NK-92 (cell line): Measurements from ENCODE around the gene MPC1.
"Not testable (repeated sequence)": the region's sequence is repeated elsewhere in the genome, so short reads cannot be mapped to it uniquely, and the experiment has no call there.

Experiments used
- DNase-seq: peaks from one replicate; lab custom pipeline; 2025; ENCODE audit not compliant: unreplicated experiment; lab: John Stamatoyannopoulos, UW

Gene MPC1

DNA sequence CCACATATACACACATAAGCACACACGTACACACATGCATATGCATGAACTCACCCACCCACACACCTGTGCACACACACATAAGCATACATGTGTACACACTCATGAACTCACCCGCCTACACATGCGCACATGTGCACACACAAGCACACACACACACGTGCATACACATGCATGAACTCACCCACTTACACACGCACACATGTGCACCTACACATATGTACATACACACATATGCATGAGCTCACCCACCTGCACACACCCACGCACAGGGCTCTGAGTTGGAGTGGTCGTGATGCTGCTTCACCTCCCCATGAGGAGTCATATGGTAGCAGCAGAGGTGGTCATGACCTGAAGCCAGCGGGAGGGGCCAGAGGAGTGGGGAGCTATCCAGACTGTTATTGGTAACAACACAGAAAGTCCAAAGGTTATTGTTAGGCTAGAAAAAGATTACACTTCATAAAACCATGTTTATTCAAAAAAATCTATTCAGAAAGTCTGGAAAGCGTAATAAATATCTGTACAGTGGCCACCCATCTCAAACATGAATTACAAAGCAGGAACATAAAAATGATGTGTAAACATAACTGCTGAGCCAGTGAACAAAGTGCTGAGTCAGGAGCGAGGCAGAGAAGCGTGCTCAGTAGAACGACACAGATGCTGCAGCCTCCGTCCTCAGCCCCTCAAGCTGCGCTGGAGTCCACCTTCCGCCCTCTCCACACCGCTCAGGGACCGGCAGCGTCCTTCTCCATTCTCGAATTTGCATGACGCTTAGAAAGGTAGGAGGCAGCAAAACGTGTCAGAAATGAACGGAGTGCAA lies 26.4 kb upstream of the MPC1 start:
- no peak for DNase-seq

DNA sequence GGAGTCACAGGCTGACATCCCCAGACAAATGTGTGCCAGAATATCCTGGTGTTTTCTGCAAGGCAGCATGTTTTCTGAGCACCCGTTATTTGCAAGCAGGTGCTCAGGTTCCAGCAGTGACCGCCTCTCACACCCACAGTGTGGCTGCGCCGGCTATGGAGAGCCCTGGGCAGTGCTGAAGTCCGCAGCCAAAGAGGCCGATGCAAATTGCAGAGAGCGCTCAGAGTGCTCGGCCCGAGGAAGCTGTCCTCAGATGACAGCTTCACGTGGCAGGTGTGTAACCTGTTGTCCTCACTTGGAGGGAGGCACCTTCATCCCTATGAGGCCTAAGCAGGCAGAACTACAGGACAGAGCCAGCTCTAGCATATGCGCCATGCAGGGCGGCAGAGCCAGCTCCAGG lies 23.5 kb upstream of the MPC1 start:
- DNase-seq, result no peak

DNA sequence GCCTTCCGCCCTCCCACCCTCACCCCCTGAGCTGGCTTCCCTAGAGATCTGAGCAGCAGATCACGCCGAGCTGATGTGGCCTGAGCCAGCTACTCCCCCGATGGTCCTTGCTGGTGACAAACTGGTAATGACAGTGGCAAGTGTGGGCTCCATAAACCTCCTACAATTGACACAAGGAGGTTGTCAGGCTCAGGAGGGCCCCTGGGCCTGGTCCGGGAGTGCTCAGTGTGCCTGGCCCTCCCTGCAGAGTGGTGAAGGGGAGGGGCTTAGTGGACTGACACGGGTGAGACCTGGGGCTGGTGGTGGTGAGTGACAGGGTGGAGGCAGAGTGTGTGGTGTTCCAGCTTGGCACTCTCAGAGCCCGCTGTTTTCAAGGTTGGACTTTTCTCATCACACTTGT lies 22.6 kb upstream of the MPC1 start:
- DNase-seq, result no peak

DNA sequence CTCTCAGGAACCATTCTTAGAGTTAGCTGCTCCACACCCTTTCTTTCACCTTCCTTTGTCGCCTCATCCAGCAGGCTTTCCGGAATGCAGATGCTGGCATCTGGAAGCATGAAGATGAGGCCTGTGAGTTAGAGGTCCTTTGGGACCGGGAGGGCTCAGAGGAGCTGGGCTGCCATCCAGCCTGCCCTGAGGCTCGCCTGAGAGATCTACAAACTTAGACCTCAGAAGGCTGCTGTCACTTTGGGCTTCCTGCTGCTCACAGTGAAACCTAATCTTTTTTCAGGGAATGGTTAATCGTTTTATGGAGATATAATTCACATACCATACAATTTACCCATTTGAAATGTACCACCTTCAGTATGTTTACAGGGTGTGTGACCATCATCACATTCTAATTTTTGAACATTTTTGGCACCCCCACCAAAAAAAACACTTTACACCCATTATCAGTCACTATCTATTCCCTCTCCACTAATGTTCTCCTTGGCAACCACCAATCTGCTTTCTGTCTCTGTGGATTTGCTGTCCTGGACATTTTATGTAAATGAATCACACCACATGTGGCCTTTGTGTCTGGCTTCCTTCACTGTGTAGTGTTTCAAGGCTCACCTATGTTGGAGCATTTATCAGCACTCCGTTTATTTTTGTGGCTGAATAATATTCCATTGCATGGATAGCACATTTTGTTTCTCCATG lies 20.0 kb upstream of the MPC1 start:
- DNase-seq, result no peak

DNA sequence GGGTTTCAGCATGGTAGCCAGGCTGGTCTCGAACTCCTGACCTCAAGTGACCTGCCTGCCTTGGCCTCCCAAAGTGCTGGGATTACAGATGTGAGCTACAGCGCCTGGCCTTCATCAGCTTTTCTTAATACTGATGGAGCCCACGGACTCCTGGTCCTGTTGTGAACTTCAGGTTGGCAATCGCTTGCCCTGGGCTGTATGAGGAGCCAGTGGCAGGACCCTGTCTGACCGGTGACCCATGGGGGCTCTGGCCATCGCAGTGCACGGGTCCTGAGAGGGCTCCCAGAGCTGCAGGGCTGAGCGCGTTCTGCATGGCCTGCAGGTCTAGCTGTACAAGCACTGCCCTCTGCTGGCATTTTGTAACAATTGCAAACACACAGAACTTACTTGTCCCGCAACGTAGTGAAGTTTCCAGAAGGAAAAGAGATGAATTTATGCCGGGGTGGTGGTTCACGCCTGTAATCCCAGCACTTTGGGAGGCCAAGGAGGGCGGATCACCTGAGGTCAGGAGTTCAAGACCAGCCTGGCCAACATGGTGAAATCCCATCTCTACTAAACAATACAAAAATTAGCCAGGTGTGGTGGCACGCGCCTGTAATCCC lies 18.0 kb upstream of the MPC1 start:
- not testable (repeated sequence) for DNase-seq

DNA sequence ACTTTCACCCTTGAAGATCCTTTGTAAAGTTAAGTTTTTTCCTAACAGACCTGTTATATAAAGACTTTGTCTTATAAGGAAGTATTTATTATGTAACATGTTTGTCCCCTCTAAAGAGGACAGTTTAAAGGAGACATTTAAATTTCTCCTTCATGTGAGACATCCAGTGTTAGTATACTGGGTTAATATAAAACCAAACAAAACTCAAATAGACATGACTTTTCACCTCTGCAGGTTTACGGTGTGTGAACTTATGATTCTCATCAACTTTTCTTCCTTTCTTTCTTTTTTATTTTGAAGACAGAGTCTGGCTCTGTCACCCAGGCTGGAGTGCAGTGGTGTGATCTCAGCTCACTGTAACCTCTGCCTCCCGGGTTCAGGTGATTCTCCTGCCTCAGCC lies 17.4 kb upstream of the MPC1 start:
- no peak for DNase-seq

DNA sequence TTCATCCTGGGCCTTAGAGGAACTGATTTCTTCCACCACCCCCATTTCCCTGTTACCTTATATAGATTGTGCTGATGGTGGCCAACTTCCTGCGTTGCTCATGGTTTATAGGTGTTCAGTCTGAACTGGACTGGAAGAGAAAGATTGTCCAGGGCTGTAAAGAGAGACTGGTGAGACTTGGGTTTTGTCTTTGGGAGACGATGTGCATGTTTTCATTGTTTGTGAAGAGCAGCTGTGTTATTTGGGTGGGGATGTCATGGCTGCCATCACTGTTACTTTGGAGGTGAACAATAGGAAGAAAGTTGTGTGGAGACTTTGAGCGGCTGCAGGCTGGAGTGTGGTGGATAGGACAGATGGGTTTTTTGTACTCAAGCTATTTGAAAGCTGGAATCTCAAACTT lies 15.6 kb upstream of the MPC1 start:
- DNase-seq, result no peak

DNA sequence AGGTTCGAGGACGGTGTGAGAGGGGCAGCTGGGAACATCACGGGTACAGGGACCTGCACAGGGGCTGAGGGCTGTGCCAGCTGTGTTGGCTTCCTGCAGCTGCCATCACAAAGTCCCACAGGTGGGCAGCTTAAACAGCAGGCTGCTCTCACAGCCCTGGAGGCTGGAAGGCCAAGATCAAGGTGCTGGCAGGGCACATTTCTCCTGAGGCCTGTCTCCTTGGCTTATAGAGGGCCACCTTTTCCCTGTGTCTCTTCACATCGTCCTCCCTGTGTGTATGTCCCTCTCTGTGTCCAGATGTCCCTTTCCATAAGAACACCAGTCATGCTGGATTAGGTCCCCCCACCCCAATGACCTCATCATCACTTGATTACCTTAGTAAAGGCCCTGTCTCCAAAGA lies 15.1 kb upstream of the MPC1 start:
- no peak for DNase-seq

DNA sequence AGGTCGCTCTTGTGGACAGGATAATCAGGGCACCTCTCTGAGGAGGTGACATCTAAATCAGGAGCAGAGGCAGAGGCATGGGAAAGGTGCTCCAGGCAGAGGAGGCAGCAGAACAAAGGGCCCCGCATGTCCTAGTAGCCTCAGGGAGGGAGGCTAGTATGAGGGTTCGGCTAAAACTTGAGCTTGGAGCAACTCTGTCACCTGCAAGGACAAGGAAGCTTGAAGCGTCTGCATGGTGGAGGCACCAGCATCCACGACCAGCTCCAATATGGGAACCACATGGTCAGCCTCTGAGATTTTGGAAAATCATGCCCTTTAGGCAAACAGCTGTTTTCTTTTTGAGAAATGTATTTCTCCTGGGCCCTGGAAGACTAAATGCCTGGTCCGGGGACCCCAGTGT lies 13.0 kb upstream of the MPC1 start:
- DNase-seq, result no peak

DNA sequence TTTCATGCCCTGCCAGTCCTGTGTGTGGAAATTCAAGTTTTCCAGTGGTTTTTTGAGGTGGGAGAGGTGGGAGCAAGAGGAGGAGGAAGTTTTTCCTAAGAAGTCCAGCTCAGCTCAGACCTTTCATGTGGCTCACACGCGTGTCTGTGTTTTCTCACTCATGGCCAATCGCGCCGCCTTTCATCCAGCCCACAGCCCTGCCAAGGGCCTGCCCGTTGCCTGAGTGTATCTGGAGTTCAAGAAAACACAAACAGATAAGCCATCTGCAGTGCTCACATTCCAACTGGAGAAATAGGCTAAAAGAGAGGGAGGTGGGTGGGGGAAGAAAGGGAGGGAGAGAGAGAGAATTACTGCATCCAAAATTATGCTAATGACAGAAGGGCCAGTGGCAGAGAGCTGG lies 12.6 kb upstream of the MPC1 start:
- DNase-seq, result no peak

DNA sequence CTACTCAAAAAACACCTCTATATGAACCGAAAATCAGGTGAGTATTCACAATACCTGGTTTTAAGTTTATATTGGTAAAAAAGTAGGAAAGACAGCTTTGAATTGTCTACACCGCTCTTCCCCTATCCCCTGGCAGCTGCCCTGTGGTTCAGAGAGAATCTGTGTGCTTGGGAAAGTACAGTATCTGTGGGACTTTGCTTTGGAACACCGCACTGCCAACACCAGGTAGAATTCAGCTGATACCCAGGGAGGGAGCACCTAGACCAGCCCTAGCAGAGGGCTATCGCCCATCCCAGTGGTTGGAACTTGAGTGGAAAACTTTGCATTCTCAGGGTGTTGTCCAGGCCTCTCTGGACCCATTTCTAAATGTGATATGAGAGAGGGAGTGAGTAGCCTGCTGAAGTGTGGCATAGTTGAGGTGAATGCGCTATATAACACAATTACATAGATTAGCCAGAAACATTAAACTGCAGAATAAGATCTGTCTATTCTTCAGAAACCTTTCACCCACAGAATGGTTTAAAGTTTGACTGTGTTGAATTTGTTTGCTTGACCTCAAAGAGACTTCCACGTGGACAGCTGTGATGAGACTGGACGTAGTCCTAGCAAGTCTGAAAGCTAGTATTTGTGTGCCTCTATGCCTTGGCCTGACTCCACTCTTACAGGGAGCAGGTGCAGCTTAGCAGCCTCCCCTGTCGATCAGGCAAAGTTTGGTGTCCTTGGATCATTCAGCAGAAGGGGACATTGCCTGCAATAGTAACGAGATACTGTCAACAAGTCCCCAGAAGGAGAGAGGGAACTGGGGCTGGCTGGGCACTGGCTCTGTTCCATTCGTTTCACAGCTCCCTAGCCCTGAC lies 11.5 kb upstream of the MPC1 start:
- no peak for DNase-seq

DNA sequence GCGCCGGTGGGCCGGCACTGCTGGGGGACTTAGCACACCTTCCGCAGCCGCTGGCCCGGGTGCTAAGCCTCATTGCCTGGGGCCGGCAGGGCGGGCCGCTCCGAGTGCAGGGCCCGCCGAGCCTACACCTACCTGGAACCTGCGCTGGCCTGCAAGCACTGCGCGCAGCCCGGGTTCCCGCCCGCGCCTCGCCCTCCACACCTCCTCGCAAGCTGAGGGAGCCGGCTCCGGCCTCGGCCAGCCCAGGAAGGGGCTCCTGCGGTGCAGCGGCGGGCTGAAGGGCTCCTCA lies 10.7 kb upstream of the MPC1 start:
- DNase-seq, result no peak

DNA sequence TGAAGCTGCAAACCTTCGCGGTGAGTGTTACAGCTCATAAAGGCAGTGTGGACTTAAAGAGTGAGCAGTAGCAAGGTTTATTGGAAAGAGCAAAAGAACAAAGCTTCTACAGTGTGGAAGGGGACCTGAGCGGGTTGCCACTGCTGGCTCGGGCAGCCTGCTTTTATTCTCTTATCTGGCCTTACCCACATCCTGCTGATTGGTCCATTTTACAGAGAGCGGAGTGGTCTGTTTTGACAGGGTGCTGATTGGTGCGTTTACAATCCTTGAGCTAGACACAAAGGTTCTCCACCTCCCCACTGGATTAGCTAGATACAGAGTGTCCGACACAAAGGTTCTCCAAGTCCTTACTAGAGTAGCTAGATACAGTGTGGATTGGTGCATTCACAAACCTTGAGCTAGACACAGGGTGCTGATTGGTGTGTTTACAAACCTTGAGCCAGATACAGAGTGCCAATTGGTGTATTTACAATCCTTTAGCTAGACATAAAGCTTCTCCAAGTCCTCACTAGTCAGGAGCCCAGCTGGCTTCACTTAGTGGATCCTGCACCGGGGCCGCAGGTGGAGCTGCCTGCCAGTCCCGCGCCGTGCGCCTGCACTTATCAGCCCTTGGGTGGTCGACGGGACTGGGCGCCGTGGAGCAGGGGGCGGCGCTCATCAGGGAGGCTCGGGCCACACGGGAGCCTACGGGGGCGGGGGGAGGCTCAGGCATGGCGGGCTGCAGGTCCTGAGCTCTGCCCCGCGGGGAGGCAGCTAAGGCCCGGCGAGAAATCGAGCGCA lies 10.2 kb upstream of the MPC1 start:
- not testable (repeated sequence) for DNase-seq

DNA sequence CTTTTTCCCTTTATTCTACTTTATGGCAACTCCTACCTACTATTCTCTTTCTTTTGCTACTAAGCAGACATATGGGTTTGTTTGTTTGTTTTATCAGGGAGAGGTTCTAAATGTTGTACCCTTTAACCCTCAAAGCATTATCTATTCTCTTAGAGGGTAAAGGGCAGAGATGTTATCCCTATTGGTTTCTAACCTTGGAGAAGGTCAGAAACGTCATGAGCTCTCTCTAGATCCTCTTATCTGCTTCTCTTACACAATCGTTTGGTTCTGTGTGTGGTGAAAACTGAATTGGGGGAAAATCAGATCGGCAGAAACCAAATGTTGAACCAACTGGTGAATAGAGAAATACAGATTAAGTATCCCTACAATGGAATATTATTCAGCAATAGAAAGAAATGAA lies 6.4 kb upstream of the MPC1 start:
- DNase-seq, result no peak

DNA sequence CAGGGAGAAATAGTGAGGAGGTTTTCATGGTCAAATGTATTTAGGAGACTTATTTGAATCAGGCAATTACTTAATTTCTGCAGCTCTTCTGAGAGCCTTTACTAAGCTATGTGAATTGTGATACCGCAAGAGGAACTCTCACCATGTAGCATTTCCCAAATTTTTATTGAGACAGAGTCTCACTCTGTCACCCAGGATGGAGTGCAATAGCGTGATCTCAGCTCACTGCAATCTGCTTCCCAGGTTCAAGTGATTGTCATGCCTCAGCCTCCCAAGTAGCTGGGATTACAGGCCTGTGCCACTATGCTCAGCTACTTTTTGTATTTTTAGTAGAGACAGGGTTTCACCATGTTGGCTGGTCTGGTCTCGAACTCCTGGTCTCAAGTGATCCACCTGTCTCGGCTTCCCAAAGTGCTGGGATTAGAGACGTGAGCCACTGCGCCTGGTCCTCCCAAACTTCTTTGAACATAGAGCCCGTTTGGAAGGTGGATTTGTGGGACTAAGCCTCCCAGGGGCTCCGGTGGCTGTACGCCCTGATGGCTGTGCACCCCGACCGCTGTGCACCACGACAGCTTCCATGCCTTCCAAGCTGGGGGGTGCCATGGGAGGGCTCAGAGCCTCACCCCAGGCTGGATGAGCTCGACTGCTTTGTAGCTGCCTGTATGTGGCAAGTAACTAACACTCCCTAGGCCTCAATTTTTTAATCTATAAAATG lies 5.7 kb upstream of the MPC1 start:
- no peak for DNase-seq

DNA sequence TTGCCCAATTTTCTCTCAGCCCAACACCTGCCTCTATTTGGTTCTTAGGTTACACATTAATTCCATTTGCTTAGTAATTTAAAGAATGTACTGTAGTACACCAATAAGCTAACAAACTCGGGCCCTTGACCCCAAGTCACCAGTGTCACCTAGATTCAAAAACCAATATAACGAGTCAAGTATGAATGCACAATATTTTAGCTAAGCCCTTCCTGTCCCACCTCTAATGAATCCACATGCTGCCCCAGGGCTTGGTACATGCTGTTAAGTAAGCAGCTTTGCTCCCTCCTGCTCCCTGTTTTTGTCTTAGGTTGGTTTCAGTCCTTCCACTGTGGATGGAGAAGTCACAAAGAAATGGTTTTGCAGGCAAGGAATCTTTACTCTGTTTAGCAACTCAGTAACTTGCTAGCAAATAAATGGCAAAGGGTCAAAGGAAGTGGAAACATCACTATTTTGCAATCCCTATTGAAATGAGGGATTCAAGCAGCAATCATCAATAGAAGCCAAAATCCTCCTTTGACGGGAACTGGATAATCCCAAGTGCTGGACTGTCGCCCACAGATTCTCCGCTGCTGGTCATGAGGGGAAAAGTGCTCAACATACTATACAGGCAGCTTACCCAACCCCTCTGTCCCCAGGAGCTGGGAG lies 5.0 kb upstream of the MPC1 start:
- no peak for DNase-seq

DNA sequence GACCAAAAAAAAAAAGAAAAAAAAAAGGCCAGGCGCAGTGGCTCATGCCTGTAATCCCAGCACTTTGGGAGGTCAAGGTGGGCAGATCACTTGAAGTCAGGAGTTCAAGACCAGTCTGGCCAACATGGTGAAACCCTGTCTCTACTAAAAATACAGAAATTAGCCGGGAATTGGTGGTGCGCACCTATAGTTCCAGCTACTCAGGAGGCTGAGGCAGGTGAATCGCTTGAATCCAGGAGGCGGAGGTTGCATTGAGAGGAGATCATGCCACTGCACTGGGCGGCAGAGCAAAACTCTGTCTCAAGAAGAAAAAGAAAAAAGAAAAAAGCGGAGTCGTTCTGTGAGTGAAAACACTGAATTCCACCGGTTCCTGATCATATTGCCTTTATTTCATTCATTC lies 4.4 kb upstream of the MPC1 start:
- not testable (repeated sequence) for DNase-seq

DNA sequence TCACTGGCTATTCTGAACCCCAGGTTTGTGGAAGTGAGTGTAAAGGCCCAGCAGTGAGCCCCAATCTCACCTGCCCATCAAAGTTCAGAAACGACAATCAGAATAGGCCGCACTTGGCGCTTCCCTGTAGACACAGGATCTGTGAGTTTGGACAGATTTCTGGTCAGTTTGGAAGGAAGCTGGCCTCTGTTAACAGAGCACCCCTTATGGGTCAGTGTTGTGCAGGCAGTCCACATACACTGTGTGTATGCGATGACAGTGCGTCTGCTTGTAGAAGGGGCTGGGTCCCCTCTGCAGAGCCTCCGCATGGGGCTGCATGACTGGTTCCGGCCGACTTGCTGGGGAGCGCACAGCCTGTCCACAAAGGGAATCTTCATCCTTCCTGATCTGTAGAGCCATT lies 3.4 kb upstream of the MPC1 start:
- DNase-seq, result no peak

DNA sequence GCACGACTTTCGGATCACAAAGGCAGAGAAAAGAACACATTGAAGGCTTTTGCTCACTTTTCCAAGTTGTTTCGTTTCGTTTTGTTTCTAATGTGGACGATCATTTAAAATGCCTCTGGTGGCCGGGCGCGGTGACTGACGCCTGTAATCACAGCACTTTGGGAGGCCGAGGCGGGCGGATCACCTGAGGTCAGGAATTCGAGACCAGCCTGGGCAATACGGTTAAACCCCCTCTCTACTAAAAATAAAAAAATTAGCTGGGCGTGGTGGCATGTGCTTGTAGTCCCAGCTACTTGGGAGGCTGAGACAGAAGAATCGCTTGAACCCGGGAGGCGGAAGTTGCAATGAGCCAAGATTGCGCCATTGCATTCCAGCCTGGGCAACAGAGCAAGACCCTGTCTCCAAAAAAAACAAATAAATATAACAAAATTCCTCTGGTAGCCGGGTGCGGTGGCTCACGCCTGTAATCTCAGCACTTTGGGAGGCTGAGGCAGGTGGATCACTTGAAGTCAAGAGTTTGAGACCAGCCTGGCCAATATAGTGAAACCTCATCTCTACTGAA lies 1.1 kb upstream of the MPC1 start:
- DNase-seq, result not testable (repeated sequence)
